GM12878 (cell line): Measurements from ENCODE around the gene TCTN1. TPM values are rescaled to one million over a fixed set of nuclear protein-coding genes. Genes with fewer than 3 reads are reported as not detected.

ENCODE experiments used
- BMI1 ChIP-seq: fragments of 450-650 bp; IDR thresholded peaks from 2 replicates; pipeline ENCODE4 v1.6.1; 2016; ENCODE audit warnings: mild to moderate bottlenecking, moderate library complexity, borderline replicate concordance
- CHD4 ChIP-seq: fragments of 200-600 bp; sonication (generic); IDR thresholded peaks from 2 replicates; pipeline ENCODE4 v1.6.1; 2016; ENCODE audit warnings: mild to moderate bottlenecking
- CTCF ChIP-seq, 3 experiments: IDR thresholded peaks in 2 of 3; conservative IDR thresholded peaks in 1 of 3; 2 replicates each; pipeline ENCODE4 v1.5.1; 2011; ENCODE audit warnings: low read depth in 3 of 3, low read length in 3 of 3, mild to moderate bottlenecking in 3 of 3, control low read depth in 2 of 3, moderate library complexity in 2 of 3, inconsistent platforms in 1 of 3, mixed read lengths in 1 of 3; ENCODE audit not compliant: control insufficient read depth in 2 of 3, insufficient read depth in 1 of 3; ENCODE audit errors: extremely low read depth in 1 of 3
- DPF2 ChIP-seq: fragments of 450-650 bp; IDR thresholded peaks from 2 replicates; pipeline ENCODE4 v1.6.1; 2017; ENCODE audit warnings: mild to moderate bottlenecking
- FOS ChIP-seq: IDR thresholded peaks from 3 replicates; pipeline ENCODE4 v1.6.1; 2011; ENCODE audit warnings: borderline replicate concordance; ENCODE audit not compliant: insufficient read length; ENCODE audit errors: extremely low read depth
- LARP7 ChIP-seq: fragments of 450-650 bp; IDR thresholded peaks from 2 replicates; pipeline ENCODE4 v1.6.1; 2017; ENCODE audit warnings: mild to moderate bottlenecking
- RCOR1 ChIP-seq: conservative IDR thresholded peaks from 2 replicates; pipeline ENCODE4 v1.6.1; 2012; ENCODE audit warnings: low read depth, low read length, improper control_type of control experiment
- SIN3A ChIP-seq: IDR thresholded peaks from 2 replicates; pipeline ENCODE4 v1.6.1; 2012; ENCODE audit warnings: low read depth, low read length, improper control_type of control experiment
- ZNF24 ChIP-seq: fragments of 450-650 bp; IDR thresholded peaks from 2 replicates; pipeline ENCODE4 v1.6.1; 2017; ENCODE audit warnings: antibody characterized with exemption, mild to moderate bottlenecking
- polyA plus RNA-seq, 11 experiments: library from polyadenylated mRNA; depleted of rRNA in 4 of 11; unstranded in 6 of 11; stranded (reverse) in 5 of 11; fragments of >200 nt; fragmentation: Nextera tagmentation in 4 of 11; fragmentation: Illumina TruSeq in 1 of 11; extraction: Ambion mirVana in 4 of 11; extraction: Trizol in 1 of 11; gene quantifications; 1 replicate in 1 of 11; 2 replicates in 10 of 11; pipeline versions ENCODE4 v1.2.1 to v1.2.3, GENCODE V29; 2011 to 2016; ENCODE audit warnings: inconsistent platforms in 2 of 11, missing spikeins in 2 of 11, low read depth in 1 of 11
- total RNA-seq, 4 experiments: library from RNA; depleted of rRNA in 3 of 4; stranded (reverse); fragments of >200 nt in 3 of 4; fragmentation: Illumina TruSeq in 1 of 4; extraction: Trizol in 1 of 4; gene quantifications; 2 replicates each; pipeline versions ENCODE4 v1.2.1 to v1.2.3, GENCODE V29; 2013 to 2021

Gene TCTN1
- total and polyA plus RNA-seq, 10 of the 15 experiments (the other 5 are each of a cell fraction or from before 2014, with no cell fraction given): 8.8 to 23.5 (median 15.3) TPM

GRCh38 chr12:110577864-110578693 is 35.9 kb upstream of the TCTN1 start (continued):
- TF ChIP-seq BMI1: peak; percentile 70; the same call in 1 of the 2 replicates
- peak; percentile 83 for TF ChIP-seq DPF2
- 0 out of 2 replicates have a peak, but pooled peaks have one; percentile 30 for TF ChIP-seq LARP7
- no peak for TF ChIP-seq CTCF (IDR thresholded peaks at IDR 0.05 in 2 of 3, conservative IDR thresholded peaks at IDR 0.05 in 1 of 3; ENCODE audit: control insufficient read depth in 2 of 3, extremely low read depth in 1 of 3, insufficient read depth in 1 of 3, low read depth in 3 of 3, low read length in 3 of 3)
- TF ChIP-seq RCOR1: no peak
- TF ChIP-seq SIN3A: no peak
- no peak for TF ChIP-seq CHD4
- no peak for TF ChIP-seq FOS
- peak; percentile 61 for TF ChIP-seq ZNF24
